Stimulated activated CD8-positive, alpha-beta memory T cell treated with anti-CD3 and anti-CD28 coated beads, Interleukin-15, amount 100 ng/mL, for 1 hour (primary cell): Measurements from ENCODE around the gene PCAT6.

ENCODE experiments used
- DNase-seq: peaks from one replicate; pipeline ENCODE4 v3.0.0-alpha.2; 2020; ENCODE audit warnings: low read depth

The PCAT6 gene

DNA sequence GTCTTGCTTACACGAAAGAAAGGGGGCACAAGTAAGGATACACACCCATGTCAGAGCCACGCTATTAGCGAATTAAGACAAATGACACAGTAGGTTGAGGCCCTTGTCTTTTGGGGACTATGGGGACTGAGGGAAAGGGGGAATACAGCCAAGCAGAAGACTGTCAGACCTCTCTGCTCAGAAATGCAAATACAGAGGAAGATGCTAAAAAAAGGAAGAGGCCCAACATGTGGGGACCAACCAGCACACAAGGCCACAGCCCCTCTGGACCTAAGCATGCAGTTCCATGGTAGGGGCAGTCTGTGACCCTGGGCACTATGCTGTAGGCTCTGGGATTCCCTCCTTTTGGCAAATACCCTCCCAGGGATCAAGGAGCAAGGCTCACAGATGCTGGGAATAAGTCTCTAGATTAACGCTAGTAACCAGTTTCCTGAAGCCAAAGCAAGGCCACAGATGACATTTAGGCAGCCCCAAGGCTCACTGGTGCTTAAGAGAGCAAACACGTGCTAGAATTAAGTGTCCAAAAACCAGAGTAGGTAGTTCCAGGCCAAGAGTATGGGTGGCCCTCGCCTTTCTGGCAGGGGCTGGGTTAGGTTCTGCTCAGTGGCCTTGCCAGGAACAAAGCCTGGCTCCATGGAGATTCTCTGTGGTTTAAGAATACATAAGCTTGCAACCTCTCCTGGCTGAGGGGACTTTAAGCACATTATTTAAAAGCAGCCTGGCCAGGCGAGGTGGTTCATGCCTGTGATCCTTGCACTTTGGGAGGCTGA is 40.0 kb downstream of the PCAT6 start:
- DNase-seq = no peak

DNA sequence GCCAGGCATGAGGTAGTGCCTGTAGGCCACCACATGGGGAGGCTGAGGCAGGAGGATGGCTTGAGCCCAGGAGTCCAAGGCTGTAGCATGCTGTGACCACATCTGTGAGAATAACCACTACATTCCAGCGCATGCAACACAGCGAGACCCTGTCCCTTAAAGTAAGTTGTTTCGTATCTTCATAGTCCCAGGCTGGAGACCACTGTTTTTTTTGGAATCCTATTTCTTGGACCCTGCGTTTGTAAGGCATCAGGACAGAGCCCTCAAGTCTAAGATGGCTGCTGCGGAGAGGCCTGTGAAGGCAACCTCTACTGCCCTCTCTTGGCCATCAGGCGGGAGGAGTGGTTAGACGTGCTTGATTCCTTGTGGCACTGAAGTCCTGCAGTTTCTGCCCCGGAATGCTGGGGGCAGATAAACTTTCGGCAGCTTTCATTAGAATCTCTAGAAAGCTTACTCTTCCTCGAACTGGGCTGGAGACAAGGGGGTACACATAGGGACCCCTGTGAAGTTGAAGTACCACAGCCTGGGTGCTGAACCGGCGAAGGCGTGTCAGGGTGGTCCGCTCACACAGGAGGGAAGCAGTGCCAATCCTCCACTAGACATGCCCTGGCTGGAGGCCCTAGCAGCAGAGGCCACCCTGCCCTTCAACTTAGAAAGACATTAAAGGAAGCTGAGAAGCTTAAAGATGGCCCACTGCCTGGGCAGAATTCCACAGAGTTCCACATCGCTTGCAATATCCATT is 41.6 kb downstream of the PCAT6 start:
- no peak for DNase-seq

DNA sequence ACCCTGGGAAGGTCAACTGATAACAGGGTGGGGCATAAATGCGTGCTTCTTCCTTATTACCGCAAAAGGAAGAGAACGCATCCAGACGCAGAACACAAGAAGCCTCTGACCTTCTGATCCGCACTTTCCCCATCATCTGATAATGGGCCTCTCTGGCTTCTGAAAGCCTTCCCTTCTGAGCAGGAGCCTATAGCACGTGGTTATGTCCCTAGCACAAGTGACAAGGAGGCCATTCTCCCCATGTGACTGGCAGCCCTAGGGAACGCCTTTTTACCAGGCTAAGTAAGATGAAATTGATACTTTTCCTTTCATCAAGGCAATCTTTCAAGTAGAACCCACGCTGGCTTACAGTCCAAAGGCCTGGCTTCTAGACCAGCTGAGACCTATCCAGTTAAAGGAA is 44.0 kb downstream of the PCAT6 start:
- DNase-seq = no peak

DNA sequence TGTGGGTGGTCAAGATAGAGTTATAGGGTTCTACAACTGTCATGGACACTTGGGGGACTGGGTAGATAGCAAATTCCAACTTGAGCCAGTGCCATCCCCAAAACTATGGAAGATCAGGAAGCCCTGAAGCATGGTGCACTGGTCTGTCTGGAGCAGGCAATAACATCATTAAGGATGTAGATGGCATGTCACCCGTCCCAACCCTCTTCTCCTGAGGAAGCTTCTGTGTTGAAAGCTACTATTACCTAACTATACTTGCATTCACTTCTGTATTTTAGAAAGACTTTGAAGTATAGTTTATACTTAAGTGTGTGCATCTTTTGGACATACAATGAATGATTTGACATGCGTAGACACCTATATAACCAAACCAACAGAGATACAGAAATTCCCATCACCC is 45.3 kb downstream of the PCAT6 start:
- DNase-seq = no peak

DNA sequence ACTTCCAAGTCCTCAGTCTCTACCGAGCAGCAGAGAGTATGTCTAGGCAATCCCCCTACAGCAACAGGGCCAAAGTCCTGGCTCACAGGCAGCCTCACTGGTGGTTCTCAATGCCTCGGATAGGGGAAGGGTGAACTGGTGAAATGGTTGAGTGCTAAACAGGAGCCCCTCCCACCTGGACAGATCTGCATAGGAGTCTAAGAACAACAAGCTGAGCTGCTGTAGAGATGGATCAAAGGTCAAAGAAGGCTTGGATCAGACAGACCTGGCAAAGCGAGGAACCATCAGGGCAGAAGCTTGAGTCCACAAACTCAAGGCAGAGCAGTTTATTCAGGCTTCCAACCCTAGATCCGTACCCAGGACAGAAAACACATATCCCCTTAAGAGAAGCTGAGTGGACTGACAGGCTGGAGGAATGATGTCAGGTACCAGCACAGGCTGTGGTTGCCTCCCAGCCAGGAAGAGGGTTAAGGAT is 46.4 kb downstream of the PCAT6 start:
- no peak for DNase-seq

DNA sequence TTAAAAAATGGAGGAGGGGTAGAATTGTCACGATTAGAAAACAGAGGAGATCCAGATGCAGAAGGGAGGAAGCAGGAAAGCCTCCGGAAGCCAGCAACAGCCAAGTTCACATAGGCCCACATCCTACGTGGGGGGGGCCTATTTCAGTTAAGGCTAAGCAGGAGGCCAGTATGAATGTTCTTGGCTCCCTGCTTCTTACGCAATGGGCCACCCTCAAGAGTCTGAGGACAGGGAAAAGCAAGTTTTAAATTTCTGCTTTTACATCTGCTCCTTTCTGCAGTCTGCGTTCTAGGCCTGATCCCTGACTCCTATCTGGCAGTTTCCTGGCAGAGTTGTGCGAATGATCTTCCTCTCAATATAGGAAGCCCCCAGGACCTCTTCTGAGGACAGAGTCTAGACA is 47.6 kb downstream of the PCAT6 start:
- no peak for DNase-seq

DNA sequence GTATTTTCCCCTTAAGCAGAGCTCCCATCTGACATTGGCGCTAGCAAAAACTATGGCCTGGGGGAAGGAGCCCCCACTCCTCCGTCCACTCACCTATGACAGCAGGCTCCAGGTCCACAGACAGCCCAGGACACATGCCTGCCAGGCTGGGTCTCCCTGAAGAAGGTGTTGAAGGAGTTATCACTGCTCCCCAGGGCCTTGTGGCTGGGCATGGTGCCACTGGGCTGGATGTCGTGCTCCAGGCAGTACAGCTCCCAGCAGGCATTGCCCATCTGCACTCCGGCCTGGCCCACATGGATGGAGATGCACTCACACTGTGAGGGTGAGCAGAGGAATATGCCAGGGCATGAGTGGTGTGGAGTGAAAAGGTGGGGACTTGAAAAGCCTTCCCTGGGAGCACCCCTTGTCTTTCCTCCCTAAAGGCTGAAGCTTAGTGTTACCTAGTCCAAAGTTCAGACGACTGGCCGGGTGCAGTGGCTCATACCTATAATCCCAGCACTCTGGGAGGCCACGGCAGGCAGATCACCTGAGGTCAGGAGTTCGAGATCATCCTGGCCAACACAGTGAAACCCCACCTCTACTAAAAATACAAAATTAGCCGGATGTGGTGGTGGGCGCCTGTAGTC is 48.1 kb downstream of the PCAT6 start:
- no peak for DNase-seq

DNA sequence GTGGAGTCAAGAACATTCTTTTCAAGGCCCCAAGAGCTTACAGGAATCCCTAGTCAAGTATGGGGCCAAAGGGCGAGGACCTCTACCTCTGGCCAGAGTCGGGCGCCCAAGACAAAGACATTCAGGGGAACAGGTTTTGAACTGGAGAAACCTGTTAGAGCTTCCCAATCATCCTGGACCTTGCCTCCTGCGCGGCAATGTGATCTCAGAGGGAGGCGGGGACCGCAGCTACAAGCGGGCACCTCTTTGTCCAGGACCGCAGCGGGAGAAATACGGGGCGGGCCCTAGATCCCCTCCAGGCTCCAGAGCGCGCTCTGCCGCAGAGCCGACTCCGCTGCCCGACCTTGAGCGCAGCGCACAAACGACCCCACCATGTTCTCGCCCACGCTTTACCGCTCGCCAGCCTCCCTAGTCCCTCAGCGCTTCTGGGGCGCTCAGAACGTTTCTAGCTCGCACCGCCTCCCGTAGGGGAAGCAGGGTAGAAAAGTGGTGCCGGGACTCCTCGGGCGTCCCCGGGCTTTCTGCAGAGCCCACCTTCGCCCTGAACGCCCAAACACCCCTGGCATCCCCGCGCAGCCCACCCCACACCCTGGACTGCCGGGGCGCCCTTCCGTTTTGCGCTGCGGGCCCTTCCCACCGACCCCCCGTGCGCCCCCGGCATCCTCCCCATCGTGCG is 50.1 kb downstream of the PCAT6 start:
- no peak for DNase-seq
